NCI-H2196 (cell line): ENCODE data around the gene SCYGR1.
A peak's percentile ranks its signal among the peaks of the same experiment; 100 is the strongest.
"Not testable (repeated sequence)": the region's sequence is repeated elsewhere in the genome, so short reads cannot be mapped to it uniquely, and the experiment has no call there.

Source experiments
- DNase-seq: peaks from one replicate; lab custom pipeline; 2025; ENCODE audit not compliant: unreplicated experiment; lab: John Stamatoyannopoulos, UW

The SCYGR1 gene

GRCh38 chr2:227387583-227387982 lies at the start of gene SCYGR1:
SCYGR1 (minus strand) TSS chr2:227387949; CDS start chr2:227387949, 0 bp downstream.
- not testable (repeated sequence) for DNase-seq

GRCh38 chr2:227436436-227437174 lies 48.9 kb upstream of the SCYGR1 start:
- DNase-seq = no peak

GRCh38 chr2:227433171-227433570 lies 45.4 kb upstream of the SCYGR1 start:
- no peak for DNase-seq

- DNase-seq = no peak
These were observed 42.9 kb upstream of the SCYGR1 start for GRCh38 chr2:227430639-227431038.

- DNase-seq = no peak
These were observed 41.1 kb upstream of the SCYGR1 start for GRCh38 chr2:227428731-227429285.

- DNase-seq = no peak
These were observed 36.1 kb upstream of the SCYGR1 start for GRCh38 chr2:227423656-227424499.

- no peak for DNase-seq
These were observed 32.6 kb upstream of the SCYGR1 start for GRCh38 chr2:227420087-227421052.

GRCh38 chr2:227416701-227417100 lies 29.0 kb upstream of the SCYGR1 start:
- no peak for DNase-seq

- DNase-seq = no peak
These were observed 28.0 kb upstream of the SCYGR1 start for GRCh38 chr2:227415538-227416424.

- no peak for DNase-seq
These were observed 27.1 kb upstream of the SCYGR1 start for GRCh38 chr2:227414846-227415245.

- DNase-seq = no peak
These were observed 25.6 kb upstream of the SCYGR1 start for GRCh38 chr2:227413371-227413770.

GRCh38 chr2:227412877-227413276 lies 25.1 kb upstream of the SCYGR1 start:
- no peak for DNase-seq

GRCh38 chr2:227411990-227412350 lies 24.2 kb upstream of the SCYGR1 start:
- DNase-seq = no peak

GRCh38 chr2:227411320-227411989 lies 23.7 kb upstream of the SCYGR1 start:
- DNase-seq = no peak

GRCh38 chr2:227410191-227410590 lies 22.4 kb upstream of the SCYGR1 start:
- DNase-seq = no peak

- DNase-seq = no peak
These were observed 19.9 kb upstream of the SCYGR1 start for GRCh38 chr2:227407591-227408151.

- peak; percentile 93 for DNase-seq
These were observed 18.7 kb upstream of the SCYGR1 start for GRCh38 chr2:227406177-227407031.
